ENCODE results near the gene SYT1.

The SYT1 gene

GRCh38 chr12:78994168-78994791, 129.7 kb downstream of the SYT1 start:
- Histone ChIP-seq H3K9me3 (ENCODE audit: insufficient read depth, low read length) (no peaks in the 10 kb centered on the region), H4K20me1 (ENCODE audit: low read depth, low read length) (no peaks in the 10 kb centered on the region), H3K4me2 (ENCODE audit: low read depth, low read length, poor library complexity, severe bottlenecking) (no peak overlapping the region), H3K27me3 (ENCODE audit: low read length) (no peaks in the 10 kb centered on the region), H3K4me3 (ENCODE audit: insufficient read depth, low read length, poor library complexity, severe bottlenecking) (no peak overlapping the region), H3K36me3 (ENCODE audit: low read length) (no peaks in the 10 kb centered on the region), H3K79me2 (ENCODE audit: insufficient read depth, low read length) (no peaks in the 10 kb centered on the region), H2AFZ (ENCODE audit: low read depth, low read length, severe bottlenecking) (no peak overlapping the region), H3K27ac (ENCODE audit: low read depth, low read length) (no peak overlapping the region), H3K9ac (ENCODE audit: low read length) (no peak overlapping the region), H3K9me2 (replicated peaks; ENCODE audit: insufficient read depth, low read length) (no peaks in the 10 kb centered on the region), H3F3A (ENCODE audit: insufficient read depth) (no peaks in the 10 kb centered on the region)
- TF ChIP-seq EZH2phosphoT487 (conservative IDR thresholded peaks at IDR 0.05; ENCODE audit: low read length) (no peak), CTCF (IDR thresholded peaks at IDR 0.05; ENCODE audit: insufficient read depth, low read length, poor library complexity, severe bottlenecking) (no peak)

DNA sequence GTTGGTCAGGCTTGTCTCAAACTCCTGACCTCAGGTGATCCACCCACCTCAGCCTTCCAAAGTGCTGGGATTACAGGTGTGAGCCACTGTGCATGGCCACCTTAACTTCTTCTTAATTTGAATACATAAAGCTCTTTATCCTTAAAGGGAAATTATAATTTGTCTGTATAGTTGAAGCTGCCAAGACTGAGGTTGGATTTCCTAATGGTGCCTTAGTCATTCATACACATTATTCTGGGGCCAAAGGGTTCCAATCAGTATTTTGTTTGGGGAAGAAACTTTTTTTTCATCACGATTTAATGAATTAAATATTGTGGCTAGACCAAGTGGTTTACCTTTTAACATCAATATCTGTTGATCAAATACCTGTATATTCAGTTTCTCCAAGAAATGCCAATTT, 135.9 kb downstream of the SYT1 start:
- Histone ChIP-seq H2AFZ (ENCODE audit: low read depth, low read length, severe bottlenecking) (no peak overlapping the region), H4K20me1 (ENCODE audit: low read depth, low read length) (no peaks in the 10 kb centered on the region), H3K27me3 (ENCODE audit: low read length) (no peaks in the 10 kb centered on the region), H3K9me2 (replicated peaks; ENCODE audit: insufficient read depth, low read length) (no peaks in the 10 kb centered on the region), H3K4me2 (ENCODE audit: low read depth, low read length, poor library complexity, severe bottlenecking) (no peak overlapping the region), H3K4me3 (ENCODE audit: insufficient read depth, low read length, poor library complexity, severe bottlenecking) (no peak overlapping the region), H3K9me3 (ENCODE audit: insufficient read depth, low read length) (no peaks in the 10 kb centered on the region), H3K36me3 (ENCODE audit: low read length) (no peaks in the 10 kb centered on the region), H3K27ac (ENCODE audit: low read depth, low read length) (no peak overlapping the region), H3K79me2 (ENCODE audit: insufficient read depth, low read length) (no peaks in the 10 kb centered on the region), H3F3A (ENCODE audit: insufficient read depth) (no peaks in the 10 kb centered on the region), H3K9ac (ENCODE audit: low read length) (no peak overlapping the region)
- TF ChIP-seq CTCF (IDR thresholded peaks at IDR 0.05; ENCODE audit: insufficient read depth, low read length, poor library complexity, severe bottlenecking), result no peak

- H3K36me3 ChIP-seq (ENCODE audit: low read length), result no peaks in the 10 kb centered on the region
- H3K9ac ChIP-seq (ENCODE audit: low read length), result no peak overlapping the region
- H2AFZ ChIP-seq (ENCODE audit: low read depth, low read length, severe bottlenecking), result no peak overlapping the region
- H3F3A ChIP-seq (ENCODE audit: insufficient read depth), result no peaks in the 10 kb centered on the region
- H3K4me2 ChIP-seq (ENCODE audit: low read depth, low read length, poor library complexity, severe bottlenecking), result no peak overlapping the region
- H3K9me3 ChIP-seq (ENCODE audit: insufficient read depth, low read length), result no peaks in the 10 kb centered on the region
- H3K79me2 ChIP-seq (ENCODE audit: insufficient read depth, low read length), result no peaks in the 10 kb centered on the region
- H3K9me2 ChIP-seq (replicated peaks; ENCODE audit: insufficient read depth, low read length), result no peaks in the 10 kb centered on the region
- no peak overlapping the region for H3K4me3 ChIP-seq (ENCODE audit: insufficient read depth, low read length, poor library complexity, severe bottlenecking)
- no peak overlapping the region for H3K27ac ChIP-seq (ENCODE audit: low read depth, low read length)
- no peaks in the 10 kb centered on the region for H3K27me3 ChIP-seq (ENCODE audit: low read length)
- TF ChIP-seq CTCF (IDR thresholded peaks at IDR 0.05; ENCODE audit: insufficient read depth, low read length, poor library complexity, severe bottlenecking) (no peak), EZH2phosphoT487 (conservative IDR thresholded peaks at IDR 0.05; ENCODE audit: low read length) (no peak)
- no peaks in the 10 kb centered on the region for H4K20me1 ChIP-seq (ENCODE audit: low read depth, low read length)
Measured at GRCh38 chr12:79001404-79001803, 136.8 kb downstream of the SYT1 start.
